HG02588 (cell line): ENCODE data around the gene COA1.
"Not testable (repeated sequence)": the region's sequence is repeated elsewhere in the genome, so short reads cannot be mapped to it uniquely, and the experiment has no call there.

ENCODE experiments used
- ATAC-seq: cut with Tn5 transposase; IDR thresholded peaks from one replicate; pipeline ENCODE4 v1.9.1; 2021; ENCODE audit warnings: mild to moderate bottlenecking, moderate library complexity; ENCODE audit not compliant: unreplicated experiment

The COA1 gene

DNA sequence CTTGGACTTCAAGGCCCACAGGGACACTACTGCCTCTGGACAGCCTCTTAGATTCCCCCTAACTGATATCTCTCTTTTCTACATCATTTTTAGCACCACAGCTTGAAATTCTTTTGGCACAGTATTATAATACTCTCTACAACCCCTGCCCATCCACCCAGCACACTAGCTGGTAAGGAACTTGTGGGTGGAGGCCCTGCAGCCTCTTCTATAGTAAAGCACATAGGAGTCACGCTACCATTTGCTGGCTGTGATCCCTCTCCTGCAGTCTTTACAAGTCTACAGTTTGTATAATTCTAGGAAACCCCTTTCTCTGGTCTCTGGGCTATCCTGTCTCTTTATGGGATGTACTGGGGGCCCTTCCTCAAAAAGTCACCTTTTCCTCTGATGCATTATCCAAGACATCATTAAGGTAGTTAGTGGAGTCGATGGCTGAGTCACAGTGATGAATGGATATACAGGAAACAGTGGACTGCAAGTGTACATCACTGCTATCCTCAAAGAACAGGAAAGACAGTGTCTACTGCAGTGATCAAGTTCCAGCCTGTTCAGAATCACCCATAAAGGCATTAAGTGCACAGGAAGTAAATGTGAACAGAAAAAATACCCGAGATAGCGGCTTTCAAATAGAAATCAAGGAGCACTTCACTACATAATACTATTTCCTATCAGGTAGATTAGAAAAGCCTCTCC lies 92.1 kb downstream of the COA1 start:
- no peak for ATAC-seq

DNA sequence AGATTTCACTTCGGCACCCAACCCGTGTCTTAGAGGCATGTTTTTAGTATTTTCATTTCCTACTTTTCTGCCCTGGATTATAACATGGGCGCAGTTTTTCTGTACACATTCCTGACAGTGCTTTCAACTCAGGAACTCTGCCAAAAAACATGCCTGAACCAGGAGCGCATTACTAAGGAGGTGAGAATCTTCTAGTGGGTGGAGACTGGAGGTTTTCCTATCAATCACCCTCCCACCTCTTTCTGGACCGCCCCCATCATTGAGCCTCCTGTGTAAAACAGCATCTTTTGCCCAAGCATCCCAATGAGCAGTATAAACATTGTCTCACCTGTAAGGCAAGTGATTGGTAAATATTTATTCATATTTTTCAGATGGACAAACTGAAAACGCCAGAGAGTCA lies 93.2 kb downstream of the COA1 start:
- no peak for ATAC-seq

DNA sequence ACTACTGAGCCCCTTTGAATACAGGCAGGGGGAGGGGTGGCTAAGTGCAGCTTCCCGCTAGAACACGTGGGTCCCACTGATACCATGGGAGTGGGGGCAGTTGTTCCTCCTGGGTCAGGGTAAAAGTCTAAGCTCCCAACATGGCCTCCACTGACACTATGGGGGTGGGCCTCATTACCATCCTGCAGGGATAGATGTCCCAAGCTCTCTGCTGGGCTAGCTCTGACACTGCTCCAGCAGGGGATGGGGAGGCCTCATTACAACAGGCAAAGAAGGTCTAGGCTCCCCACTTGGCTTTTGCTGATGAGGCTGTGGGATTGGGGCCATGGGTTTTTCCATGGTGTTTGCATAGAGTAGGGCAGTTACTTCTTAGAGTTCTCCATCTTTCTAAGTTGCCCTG lies 94.9 kb downstream of the COA1 start:
- ATAC-seq = no peak

DNA sequence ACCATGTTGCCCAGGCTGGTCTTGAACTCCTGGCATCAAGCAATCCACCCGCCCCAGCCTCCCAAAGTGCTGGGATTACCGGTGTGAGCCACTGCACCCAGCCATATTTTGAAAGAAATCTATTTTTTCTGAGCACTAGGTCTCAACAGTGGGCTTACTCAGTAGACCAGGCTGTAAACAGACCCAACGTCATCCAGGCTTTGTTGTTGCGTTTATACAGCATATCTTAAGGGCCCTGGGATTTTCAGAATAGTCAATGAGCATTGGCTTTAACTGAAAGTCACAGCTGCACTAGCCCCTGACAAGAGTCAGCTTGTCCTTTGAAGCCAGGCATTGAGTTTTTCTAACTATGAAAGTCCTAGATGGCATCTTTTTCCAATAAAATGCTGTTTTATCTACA lies 96.6 kb downstream of the COA1 start:
- ATAC-seq = no peak

DNA sequence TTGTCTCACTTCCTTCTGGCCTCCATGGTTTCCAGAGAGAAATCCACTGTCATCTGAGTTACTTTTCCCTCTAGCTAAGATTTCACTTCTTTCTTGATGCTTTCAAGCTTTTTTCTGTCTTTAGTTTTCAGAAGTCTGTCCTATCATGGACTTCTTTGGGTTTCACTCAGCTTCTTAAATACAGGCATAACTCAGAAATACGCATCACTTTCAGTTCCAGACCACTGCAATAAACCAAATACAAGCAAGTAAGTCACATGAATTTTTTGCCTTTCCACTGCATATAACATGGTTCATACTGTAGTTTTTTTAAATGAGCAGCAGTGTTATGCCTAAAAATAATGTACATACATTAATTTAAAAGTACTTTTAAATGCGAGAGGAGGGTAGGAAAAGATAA lies 97.8 kb downstream of the COA1 start:
- no peak for ATAC-seq

DNA sequence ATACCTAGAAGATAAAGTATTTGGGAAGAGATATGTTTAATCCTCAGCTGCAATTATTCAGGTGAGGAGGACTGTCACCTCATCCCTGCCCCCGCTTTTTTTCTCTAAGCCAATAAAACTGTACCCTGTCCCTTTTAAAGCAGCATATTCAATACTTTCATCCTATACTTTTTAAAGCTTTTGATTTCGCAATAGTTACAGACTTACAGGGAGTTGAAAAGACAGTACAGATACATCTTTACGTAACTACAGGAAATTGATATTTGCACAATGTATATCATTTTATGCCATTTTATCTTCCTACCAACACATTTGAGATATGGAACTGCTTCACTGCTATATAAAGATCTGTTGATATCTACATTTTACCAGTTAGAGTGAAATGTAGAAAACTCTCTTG lies 98.8 kb downstream of the COA1 start:
- no peak for ATAC-seq

DNA sequence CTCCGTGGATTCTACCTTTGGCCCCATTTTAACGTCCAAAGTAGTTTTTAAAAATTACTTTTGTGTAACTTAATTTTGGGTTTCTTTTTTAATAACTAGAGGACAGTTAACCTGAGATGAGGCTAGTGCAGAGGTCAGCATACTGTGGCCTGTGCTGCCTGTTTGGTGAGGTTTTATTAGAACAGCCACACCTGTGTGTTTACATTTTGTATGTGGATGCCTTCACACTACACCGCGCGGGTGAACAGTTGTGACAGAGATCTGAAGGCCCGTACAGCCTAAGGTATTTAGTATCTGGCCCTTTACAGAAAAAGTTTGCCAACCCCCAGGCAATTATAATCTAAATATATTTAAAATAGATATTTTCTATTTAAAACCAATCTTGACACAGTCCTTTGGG lies 99.5 kb downstream of the COA1 start:
- ATAC-seq = no peak

DNA sequence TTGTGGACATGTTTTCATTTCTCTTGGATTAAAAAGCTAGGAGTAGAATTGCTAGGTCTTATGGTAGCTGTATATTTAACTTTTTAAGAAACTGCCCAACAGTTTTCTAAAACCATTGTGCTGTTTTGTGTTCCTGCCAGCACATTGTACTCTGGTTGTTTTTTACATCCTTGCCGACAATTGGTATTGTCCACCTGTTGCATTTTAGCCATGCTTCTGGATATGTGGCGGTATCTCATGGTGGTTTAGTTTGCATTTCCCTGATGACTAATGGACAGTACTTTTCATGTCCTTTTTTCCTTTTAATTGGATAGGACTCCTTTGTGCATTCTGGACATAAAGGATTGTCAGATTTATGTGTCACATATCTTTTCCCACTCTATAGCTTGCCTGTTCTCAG lies 100.9 kb downstream of the COA1 start:
- no peak for ATAC-seq

DNA sequence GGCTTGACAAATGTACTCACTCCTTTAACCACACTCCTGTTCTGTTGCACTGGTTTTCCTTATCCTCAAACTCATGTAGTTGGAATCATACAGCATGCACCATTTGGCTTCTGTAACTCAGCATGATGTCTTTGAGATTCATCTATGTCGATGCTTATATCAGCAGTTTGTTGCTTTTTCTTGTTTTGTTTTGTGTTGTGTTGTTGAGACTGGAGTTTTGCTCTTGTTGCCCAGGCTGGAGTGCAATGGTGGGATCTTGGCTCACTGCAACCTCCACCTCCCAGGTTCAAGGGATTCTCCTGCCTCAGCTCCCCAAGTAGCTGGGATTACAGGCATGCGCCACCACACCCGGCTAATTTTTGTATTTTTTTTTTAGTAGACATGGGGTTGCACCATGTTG lies 101.5 kb downstream of the COA1 start:
- ATAC-seq = not testable (repeated sequence)

DNA sequence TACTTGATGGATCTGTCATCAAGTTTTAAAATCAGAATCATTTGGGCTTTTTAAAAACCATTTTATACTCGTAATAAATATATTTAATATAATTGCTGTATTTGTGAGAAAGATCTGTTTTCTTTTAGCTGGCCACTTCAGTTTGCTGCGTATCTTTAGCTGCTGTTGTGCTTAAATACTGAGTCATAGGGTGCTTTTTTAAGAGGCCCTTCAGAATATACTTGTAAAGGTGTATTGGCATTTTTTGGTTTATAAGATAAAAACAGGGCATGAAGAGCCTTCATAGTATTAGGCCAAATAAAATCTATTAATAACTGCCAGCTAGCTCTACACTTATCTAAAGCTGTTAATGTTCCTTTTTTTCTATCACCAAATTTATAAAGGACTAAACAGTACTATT lies 102.6 kb downstream of the COA1 start:
- ATAC-seq = no peak

DNA sequence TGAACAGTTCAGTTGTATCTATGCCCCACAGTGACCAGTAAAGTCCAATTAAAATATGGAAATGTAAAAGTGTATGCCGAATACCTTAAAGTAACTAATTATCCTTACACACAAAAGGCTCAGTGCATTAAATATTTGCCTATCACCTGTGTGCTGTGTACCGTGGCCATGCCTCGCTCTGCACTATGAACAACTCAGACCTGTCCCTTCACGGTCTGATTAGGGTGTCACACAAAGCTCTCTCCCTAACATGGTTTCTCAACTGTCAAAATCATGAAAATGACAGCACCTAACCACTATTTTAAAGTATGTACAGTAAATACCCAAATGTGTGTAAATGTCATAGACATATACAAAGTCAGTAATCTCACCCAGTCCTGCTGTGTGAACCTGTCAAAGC lies 103.3 kb downstream of the COA1 start:
- ATAC-seq = no peak

DNA sequence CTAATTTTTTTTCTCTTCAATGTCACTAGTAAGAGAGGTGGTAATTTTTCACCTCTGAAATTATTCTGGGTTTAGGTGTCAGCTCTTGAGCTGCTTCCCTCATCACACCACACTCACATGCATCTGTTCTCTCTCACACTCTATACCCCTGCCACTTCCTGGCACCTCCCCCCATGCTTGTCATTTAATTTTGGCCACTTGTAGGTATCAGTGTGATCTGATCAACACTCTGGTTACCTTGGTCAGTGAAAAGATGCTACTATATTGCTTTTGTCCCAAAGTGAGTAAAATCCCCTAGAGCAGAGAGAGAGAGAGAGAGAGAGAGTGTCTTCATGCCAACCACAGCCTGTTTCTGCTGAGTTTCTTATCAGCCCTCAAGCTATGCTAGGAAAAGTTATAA lies 103.9 kb downstream of the COA1 start:
- ATAC-seq = no peak

DNA sequence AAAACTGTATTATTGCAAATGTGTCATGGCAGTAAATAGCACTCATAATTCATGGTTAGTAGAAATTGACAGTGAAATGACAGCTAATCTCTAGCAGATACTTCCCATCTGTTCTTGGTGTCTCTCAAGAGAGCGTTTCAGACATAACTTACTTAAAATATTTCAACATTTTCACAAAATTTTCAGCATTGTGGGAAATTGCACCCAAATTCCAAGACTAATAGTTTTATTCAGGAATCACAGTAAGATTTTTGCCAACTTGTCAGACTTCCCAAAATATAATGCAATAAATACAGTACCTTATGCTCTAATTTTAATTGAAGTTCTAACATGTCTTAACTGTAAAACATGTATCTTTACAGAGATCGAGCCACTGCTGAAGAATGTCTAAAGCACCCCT lies 105.2 kb downstream of the COA1 start:
- no peak for ATAC-seq

DNA sequence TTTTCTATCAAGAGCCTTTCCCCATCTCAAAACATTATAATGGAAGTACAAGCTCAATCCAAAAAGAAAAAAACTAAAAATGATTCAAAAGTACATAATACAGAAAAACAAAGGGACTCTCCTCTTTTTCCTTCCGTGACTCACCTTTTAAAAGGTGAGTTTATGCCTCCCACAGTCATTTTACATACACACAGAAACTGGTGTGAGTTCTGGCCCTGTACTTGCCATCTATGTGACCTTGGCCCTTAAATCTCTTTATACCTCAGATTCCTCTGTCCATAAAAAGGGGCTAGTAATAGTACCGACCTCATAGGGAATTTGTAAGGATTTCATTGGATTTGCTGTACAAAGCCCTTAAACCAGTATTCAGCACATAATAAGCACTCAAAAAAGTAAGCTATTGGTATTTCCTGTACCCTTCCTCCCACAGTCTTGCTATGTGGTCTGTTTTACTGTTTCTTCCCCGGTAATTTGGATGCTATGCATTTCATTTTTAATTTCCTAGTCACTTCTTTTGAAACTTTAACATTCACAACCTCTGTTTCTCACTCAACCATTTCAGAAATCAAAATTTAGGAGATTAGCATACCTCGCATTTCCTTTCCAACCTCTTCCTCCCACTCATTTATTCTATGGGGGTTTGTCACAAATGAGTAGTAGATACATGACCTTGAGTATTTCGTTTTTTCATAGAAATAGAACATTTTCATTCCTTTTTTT lies 107.4 kb downstream of the COA1 start:
- no peak for ATAC-seq

DNA sequence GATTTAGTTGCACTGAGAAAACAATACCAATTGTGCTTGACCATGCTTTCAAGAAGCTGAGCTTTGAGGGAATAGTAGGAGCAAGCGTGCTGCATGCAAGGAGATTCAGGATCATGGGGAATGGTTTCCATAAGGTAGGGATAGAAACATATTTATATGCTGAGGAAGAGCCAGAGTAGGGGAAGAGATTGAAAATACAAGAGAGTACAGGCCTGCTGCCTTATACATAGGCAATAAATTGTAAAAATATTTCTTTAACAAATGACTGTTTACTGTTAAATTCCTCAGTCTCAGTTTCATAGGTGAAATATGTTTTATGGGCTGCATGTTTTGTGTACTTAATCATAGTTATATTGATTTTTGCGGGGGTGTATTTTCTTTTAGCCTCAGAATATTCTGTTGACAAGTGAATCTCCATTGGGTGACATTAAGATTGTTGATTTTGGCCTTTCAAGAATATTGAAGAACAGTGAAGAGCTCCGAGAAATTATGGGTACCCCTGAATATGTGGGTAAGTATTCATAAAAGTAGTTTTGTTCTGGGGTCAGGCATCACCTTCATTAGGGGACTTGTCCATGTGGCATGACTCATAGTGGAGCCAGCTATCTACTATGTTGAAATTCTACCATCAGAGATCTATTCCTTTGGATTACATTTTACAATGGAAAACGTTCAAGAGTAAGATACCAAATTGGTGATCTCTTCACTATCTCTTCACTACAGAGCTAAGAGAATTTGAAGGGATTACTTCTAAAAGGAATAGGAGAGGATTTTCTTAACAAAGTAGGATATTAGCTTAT lies 109.9 kb downstream of the COA1 start:
- ATAC-seq = no peak

DNA sequence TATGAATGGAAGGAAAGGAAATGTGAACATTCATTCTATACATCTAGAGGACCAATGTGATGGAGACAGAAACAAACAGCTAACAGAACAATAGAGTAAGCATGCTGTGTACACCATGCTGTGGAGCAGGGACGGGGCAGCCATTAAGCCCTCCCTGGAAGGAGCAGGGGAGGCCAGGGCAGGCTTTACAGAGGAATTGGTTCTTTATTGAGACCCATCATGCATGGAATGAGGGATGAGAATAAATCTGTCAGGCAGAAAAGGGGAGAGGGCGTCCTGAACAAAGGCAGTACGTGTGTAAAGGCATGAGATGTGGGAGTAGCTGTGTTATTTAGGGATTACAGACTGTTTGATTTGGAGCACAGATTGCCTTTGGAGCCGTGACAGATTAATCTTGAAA lies 111.2 kb downstream of the COA1 start:
- no peak for ATAC-seq

DNA sequence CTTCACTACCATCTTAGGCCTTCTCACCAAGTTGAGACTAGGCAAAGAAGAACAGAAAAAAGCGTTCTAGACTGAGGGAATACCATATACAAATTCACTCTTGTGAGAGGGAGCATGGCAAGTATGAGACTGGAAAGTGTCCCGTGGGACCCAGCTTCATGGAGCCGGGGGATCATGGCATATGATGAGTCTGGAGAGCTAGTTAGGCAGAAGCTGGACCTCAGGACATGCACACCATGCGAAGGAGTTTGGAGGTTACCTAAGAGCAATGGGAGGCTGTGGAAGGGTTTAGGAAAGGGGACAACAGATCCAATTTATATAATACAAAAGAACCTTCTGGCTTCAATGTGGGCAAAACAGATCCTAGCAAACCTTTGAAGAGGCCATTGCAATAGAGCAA lies 112.3 kb downstream of the COA1 start:
- no peak for ATAC-seq

DNA sequence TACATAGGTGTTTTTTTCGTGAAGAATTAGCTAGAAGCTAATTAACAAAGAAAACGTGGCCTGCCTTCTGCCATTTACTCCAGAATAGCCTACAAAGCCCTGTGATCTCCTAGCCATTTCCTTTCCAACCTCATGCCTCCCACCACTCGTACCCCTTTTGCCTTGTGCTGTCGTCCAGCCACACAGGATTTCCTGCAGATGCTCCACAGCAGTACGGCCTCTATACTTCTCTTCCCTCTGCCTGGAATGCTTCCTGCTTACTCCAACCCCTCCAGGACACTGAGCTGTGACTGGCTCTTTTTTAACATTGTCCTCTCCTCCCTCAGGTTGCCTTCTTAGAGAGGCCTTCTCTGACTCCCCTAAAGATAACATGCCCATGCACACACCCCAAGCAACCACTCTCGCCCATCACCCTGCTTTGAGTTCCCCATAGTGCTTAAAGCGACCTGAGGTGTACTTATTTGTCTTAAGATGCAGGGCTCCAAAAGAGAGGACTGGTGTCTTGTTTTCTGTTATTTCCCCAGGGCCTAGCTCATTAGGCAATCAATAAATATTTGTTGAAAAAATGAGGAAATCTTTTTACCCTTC lies 113.7 kb downstream of the COA1 start:
- ATAC-seq = no peak

DNA sequence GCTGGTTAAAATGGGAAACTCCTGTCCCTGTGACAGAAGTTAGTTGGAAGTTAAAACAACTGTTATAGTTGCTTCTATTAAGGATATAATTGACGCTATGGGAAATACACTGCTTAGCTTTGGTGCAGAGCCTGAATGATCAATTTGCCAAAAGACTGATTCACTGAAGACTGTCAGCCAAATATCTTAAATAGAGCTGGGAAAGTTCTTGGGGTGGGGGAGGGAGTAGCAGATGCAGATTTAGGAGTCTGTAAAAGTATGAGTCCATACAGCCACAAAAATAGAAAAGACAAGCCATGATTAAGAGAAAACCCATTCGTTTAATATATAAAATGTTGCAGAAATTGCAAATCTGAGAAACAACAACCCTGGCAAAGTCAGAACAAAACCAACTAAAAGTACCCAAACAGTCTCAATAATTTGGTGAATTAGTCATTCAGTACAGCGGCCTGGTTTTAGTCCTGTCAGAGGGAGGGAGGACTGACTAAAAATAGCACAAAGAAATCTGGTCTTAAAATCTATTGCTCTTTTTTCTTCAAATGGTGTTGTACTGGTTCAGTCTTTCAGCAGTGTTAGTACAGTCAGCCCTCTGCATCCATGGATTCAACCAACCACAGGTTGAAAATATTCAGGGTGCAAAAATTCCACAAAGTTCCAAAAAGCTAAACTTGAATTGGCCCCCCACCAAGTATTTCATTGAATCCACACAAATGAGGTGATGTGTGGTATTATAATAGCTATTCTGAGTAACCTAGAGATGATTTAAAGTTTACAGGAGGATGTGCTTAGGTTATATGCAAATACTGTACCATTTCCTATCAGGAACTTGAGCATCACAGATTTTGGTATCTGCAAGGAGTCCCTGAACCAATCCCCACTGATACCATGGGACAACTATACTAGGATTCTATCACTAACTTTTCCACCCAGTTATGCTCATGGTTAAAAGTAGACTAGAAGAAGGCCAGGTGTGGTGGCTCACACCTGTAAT lies 116.4 kb downstream of the COA1 start:
- peak; percentile 67 for ATAC-seq

DNA sequence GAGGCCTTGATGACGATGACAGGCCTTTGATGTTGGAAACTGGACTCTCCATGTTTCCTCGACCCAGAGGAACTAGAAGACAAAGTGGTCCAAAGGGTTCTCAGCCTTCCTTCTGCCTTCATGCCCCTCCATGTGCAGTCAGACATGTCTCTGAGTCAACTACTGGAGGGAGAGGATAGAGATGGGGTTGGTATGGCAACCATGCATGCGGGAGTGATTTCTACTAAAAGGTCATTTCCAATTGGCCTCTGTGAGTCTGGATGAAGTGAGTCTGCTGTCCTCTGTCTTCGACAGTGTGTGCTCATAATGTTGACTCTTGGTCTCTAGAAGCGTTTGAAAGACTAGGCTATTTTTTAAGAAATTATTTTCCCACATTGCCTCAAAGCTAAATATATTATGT lies 117.2 kb downstream of the COA1 start:
- ATAC-seq = no peak
